Renal cortex interstitium (tissue), 3 donors: ENCODE results near the gene RPTOR. TPM values are rescaled to one million over a fixed set of nuclear protein-coding genes. Genes with fewer than 3 reads are reported as not detected.

Experiments
- polyA plus RNA-seq, 3 donors: library from polyadenylated mRNA; unstranded; fragments of 120-200 nt; gene quantifications; one replicate each; pipeline ENCODE4 v1.2.1, GENCODE V29; 2013; ENCODE audit not compliant: insufficient read length in 3 of 3

The RPTOR gene
- polyA plus RNA-seq, 3 donors, result 17.2 to 22.5 (median 21.4) TPM

Other genes starting within 250 kb of the RPTOR start
- gene ENDOV, start 129.7 kb upstream of the RPTOR start, polyA plus RNA-seq, result 10 to 100 TPM; 28.7 to 40.9 (median 34.6) TPM
- 1 to 10 TPM in 2 of 3 donors, under 1 TPM in 1; 0.98 to 1.2 (median 1.1) TPM for gene NPTX1, start 68.2 kb upstream of the RPTOR start, polyA plus RNA-seq